ENCODE measurements around the gene LEF1. TPM values are rescaled to one million over a fixed set of nuclear protein-coding genes. Genes with fewer than 3 reads are reported as not detected.
A peak's percentile ranks its signal among the peaks of the same experiment; 100 is the strongest.

LEF1 gene
- polyA plus RNA-seq, 1 experiment, result 2.7 TPM

DNA sequence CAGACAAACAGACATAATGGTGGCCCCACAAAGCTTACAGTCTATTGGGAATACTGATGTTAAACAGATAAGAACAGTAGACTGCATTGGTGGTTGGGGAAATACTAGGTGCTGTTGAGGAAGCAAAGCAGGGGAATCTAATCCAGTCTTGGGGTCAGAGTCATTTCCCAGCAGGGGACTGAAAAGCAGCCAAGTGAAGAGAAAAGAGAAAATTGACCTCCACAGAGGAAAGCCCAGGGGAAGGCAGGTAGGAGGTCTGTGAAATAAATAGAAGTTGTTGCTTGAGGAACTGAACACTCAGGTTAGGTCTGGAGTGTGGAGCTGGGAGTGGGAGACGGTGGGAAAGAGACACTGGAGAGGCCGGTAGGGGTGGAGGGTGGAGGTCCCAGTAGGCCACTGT, 33.0 kb upstream of the LEF1 start:
- CTCF ChIA-PET, result interaction anchor here (0.6 kb wide), 1 partner anchor 16 kb away, joined by 3 read pairs; no protein-coding TSS in a partner anchor
- Histone ChIP-seq H3K27me3 (ENCODE audit: control insufficient read depth, insufficient read depth, low read length) (no peaks in the 10 kb centered on the region), H3K4me3 (ENCODE audit: low read depth, low read length) (no peak overlapping the region), H3K36me3 (ENCODE audit: control insufficient read depth, insufficient read depth, low read length) (no peaks in the 10 kb centered on the region)
- DNase-seq (ENCODE audit: low read depth), result no peak
- POLR2A ChIA-PET, result no interaction called here
- TF ChIP-seq, protein P1, sequence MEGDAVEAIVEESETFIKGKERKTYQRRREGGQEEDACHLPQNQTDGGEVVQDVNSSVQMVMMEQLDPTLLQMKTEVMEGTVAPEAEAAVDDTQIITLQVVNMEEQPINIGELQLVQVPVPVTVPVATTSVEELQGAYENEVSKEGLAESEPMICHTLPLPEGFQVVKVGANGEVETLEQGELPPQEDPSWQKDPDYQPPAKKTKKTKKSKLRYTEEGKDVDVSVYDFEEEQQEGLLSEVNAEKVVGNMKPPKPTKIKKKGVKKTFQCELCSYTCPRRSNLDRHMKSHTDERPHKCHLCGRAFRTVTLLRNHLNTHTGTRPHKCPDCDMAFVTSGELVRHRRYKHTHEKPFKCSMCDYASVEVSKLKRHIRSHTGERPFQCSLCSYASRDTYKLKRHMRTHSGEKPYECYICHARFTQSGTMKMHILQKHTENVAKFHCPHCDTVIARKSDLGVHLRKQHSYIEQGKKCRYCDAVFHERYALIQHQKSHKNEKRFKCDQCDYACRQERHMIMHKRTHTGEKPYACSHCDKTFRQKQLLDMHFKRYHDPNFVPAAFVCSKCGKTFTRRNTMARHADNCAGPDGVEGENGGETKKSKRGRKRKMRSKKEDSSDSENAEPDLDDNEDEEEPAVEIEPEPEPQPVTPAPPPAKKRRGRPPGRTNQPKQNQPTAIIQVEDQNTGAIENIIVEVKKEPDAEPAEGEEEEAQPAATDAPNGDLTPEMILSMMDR (IDR thresholded peaks at IDR 0.05; ENCODE audit: insufficient read depth, low read depth, low read length), result no peak

DNA sequence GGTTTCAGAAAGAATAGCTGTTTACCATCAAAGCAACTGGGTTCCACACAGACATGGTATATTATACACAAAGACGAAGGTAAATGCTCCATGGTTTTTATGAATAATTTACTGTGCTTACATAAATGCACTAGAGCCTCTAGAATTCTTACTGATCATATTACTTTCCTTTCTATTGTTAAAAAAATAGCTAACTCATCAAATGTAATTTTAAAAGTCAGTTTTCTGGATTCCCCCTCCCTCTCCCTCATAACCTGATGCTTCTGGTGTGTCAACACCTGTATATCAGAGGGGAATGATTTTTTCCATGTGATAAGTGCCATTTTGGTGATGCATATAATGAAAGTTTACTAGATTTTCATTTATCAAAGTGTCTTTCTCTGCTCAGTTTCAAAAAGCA, 31.1 kb upstream of the LEF1 start:
- CTCF ChIA-PET, result interaction anchor here (0.5 kb wide), 1 partner anchor 370 kb away, joined by 3 read pairs; no protein-coding TSS in a partner anchor
- no peaks in the 10 kb centered on the region for H3K36me3 ChIP-seq (ENCODE audit: control insufficient read depth, insufficient read depth, low read length)
- TF ChIP-seq, protein P1 (IDR thresholded peaks at IDR 0.05; ENCODE audit: insufficient read depth, low read depth, low read length), result no peak
- no peak overlapping the region for H3K4me3 ChIP-seq (ENCODE audit: low read depth, low read length)
- no peaks in the 10 kb centered on the region for H3K27me3 ChIP-seq (ENCODE audit: control insufficient read depth, insufficient read depth, low read length)
- DNase-seq (ENCODE audit: low read depth), result no peak
- POLR2A ChIA-PET, result no interaction called here

DNA sequence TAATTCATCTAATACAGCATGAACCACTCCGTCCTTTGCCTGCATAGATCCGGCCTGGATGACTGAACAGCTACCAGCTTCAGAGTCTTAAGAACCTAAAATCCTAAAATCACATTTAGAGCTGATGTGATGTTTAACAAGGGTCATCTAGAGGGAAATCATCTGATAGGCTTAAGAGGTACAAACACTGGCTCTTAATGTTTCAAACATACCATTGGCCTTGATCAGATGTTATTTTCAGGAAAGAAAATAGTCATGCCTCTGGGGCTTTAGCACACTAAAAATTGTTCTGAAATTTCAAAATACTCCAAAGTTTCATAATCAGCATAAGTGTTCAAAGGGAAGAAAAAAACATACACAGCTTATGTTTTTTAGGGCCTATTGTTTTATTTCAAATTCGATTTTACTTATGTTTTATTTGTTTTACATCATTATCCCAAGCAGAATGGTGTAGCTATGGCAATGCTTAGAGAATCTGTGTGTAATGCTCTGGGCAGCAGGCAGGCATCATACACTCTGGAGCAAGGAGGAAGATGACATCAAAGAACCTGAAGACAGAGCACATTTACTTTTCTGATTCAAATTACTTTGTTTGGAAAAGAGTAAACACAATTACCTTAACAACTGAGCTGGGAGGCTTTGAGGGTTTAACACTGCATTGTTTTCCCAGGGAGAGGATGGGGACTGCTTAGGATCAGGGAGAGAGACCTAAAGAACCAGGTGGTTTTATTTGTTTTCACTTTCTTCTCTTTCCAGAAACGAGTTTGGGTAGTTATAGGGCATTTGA, 25.3 kb upstream of the LEF1 start:
- H3K27me3 ChIP-seq (ENCODE audit: control insufficient read depth, insufficient read depth, low read length), result peaks cover 4% of the 10 kb centered on the region; the same call in 1 of the 2 replicates
- no peak overlapping the region for H3K4me3 ChIP-seq (ENCODE audit: low read depth, low read length)
- TF ChIP-seq, protein P1 (IDR thresholded peaks at IDR 0.05; ENCODE audit: insufficient read depth, low read depth, low read length), result no peak
- peak; percentile 7 for DNase-seq (ENCODE audit: low read depth)
- no peaks in the 10 kb centered on the region for H3K36me3 ChIP-seq (ENCODE audit: control insufficient read depth, insufficient read depth, low read length)
- CTCF ChIA-PET, result interaction anchor here (0.7 to 1.7 kb wide), 2 partner anchors 9 to 391 kb away, joined by 3 to 5 read pairs; no protein-coding TSS in a partner anchor
- POLR2A ChIA-PET, result interaction anchor here (0.5 to 0.7 kb wide), 2 partner anchors 101 to 166 kb away, joined by 3 to 4 read pairs; no protein-coding TSS in a partner anchor

DNA sequence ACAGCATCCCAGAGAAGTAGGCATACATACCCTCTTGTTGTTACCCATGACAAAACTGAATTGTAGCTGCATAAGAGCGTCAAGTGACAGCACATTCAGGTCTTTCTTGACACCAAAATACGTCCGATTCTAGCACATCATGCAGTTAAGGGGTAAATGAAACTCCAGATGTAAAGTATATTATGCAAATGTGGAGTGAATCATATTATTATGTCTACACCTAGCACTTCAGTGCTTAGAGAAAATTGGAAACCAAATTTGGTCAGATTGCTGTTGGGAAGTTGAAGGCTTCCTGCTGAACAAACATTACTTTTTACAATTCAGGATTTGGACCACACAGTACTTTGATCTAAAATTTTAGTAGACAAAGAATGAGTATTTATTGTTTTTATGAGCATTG, 24.2 kb upstream of the LEF1 start:
- Histone ChIP-seq H3K4me3 (ENCODE audit: low read depth, low read length) (no peak overlapping the region), H3K36me3 (ENCODE audit: control insufficient read depth, insufficient read depth, low read length) (no peaks in the 10 kb centered on the region), H3K27me3 (ENCODE audit: control insufficient read depth, insufficient read depth, low read length) (peaks cover 4% of the 10 kb centered on the region; the same call in 1 of the 2 replicates)
- DNase-seq (ENCODE audit: low read depth), result no peak
- TF ChIP-seq, protein P1 (IDR thresholded peaks at IDR 0.05; ENCODE audit: insufficient read depth, low read depth, low read length), result no peak
- CTCF ChIA-PET, result no interaction called here
- POLR2A ChIA-PET, result no interaction called here

DNA sequence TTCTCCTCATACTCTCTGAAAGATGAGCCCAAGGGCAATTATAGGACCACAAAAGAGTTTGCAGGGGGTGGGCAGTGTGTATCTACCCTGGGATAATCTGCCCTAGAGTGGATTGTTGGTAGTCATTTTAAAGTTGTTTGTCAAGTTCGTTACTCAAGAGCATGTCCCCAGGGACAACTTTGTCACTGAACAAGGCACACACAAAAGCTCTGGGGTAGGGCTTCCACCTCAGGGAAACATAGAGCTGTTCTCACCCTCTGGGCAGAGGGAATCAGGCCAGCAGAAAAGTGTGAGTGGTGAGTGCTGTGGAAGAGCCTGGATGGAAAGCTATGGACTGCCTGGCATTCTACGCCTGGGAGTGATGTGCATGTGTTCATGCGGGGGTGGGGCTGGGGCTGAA, 23.3 kb upstream of the LEF1 start:
- H3K4me3 ChIP-seq (ENCODE audit: low read depth, low read length), result no peak overlapping the region
- CTCF ChIA-PET, result no interaction called here
- POLR2A ChIA-PET, result no interaction called here
- TF ChIP-seq, protein P1 (IDR thresholded peaks at IDR 0.05; ENCODE audit: insufficient read depth, low read depth, low read length), result no peak
- peaks cover 4% of the 10 kb centered on the region; the same call in 1 of the 2 replicates for H3K27me3 ChIP-seq (ENCODE audit: control insufficient read depth, insufficient read depth, low read length)
- no peaks in the 10 kb centered on the region for H3K36me3 ChIP-seq (ENCODE audit: control insufficient read depth, insufficient read depth, low read length)
- DNase-seq (ENCODE audit: low read depth), result no peak

Measured in BJ (cell line).